Measurements from ENCODE around the gene GRM7. TPM values are rescaled to one million over a fixed set of nuclear protein-coding genes. Genes with fewer than 3 reads are reported as not detected.

Gene GRM7
- total RNA-seq, 2 experiments from 2014 or later = not detected

DNA sequence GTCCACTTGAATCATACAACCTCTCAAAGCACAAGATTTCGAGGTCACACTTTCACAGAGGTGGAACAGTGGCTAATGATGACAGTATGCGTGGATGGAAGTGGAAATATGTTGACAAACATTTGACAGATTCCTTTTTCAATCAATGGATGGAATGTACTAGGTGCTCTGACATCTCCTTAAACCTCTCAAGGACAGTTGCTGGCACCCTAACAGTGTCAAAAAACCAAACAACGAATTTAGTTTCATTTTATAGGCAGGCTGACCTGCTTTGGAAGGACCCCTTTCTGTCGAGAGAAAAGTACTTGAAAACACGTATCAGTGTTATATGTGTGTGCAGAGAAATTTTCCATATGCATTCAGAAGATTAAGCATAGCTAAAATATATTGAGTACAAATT, 861.0 kb downstream of the GRM7 start:
- intact Hi-C loops (cut with micrococcal nuclease) = no loop called here
- Mint-ChIP-seq H3K9me3 (no peaks in the 10 kb centered on the region), H3K27me3 (no peaks in the 10 kb centered on the region), H3K4me1 (ENCODE audit: low read depth) (no peaks in the 10 kb centered on the region), H3K36me3 (ENCODE audit: low read depth) (no peaks in the 10 kb centered on the region), H3K27ac (no peak overlapping the region), H3K4me3 (no peak overlapping the region)
- TF ChIP-seq, protein P1, sequence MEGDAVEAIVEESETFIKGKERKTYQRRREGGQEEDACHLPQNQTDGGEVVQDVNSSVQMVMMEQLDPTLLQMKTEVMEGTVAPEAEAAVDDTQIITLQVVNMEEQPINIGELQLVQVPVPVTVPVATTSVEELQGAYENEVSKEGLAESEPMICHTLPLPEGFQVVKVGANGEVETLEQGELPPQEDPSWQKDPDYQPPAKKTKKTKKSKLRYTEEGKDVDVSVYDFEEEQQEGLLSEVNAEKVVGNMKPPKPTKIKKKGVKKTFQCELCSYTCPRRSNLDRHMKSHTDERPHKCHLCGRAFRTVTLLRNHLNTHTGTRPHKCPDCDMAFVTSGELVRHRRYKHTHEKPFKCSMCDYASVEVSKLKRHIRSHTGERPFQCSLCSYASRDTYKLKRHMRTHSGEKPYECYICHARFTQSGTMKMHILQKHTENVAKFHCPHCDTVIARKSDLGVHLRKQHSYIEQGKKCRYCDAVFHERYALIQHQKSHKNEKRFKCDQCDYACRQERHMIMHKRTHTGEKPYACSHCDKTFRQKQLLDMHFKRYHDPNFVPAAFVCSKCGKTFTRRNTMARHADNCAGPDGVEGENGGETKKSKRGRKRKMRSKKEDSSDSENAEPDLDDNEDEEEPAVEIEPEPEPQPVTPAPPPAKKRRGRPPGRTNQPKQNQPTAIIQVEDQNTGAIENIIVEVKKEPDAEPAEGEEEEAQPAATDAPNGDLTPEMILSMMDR (IDR thresholded peaks at IDR 0.05) = no peak
- DNase-seq = no peak
- POLR2A ChIA-PET = no interaction called here
- no peak for ATAC-seq
- CTCF ChIA-PET = no interaction called here

DNA sequence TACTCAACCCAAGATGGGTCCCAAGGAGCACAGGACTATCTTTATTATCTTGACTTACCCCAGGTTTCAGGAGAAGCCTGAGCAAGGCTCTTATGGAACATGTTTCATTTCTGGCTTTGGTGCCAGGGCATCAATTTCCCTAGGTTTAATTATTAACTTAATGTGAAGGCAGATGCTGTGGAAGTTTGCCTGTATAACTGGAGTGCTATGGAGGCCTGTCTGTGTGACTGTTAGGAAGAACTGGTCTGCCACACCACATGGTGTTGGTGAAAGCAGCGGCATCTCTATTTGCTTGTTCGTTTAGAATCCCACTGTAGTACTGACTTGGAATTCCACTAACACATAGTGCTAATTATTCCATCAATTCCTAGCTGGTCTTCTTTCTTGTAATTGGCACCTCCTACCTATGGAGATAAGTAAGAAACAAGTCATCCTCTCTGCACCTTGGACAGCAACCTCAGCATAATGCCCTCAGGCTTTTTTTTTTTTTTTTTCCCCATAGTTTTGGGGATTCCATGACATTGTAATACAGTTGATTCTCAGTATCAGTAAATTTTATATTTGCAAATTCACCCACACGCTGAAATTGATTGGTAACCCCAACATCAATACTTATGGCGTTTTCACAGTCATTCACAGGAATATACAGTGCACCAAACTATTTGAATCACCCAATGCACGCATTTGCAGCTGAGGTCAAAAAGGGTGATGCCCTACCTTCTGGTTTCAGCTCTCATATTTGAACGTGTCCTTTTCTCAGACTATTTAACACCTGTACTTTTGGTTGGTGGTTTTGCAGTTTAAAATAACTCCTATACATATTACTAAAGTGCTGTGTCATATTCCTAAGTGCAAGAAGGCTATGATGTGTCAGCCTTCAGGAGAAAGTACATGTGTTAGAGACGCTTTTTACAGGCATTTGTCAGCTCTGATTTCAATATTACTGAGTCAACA, 867.9 kb downstream of the GRM7 start:
- Mint-ChIP-seq H3K4me1 (ENCODE audit: low read depth) (no peaks in the 10 kb centered on the region), H3K27ac (no peak overlapping the region), H3K4me3 (no peak overlapping the region), H3K9me3 (no peaks in the 10 kb centered on the region), H3K36me3 (ENCODE audit: low read depth) (no peaks in the 10 kb centered on the region), H3K27me3 (no peaks in the 10 kb centered on the region)
- ChIA-PET POLR2A (no interaction called here), CTCF (no interaction called here)
- intact Hi-C loops (cut with micrococcal nuclease) = no loop called here
- TF ChIP-seq, protein P1 (IDR thresholded peaks at IDR 0.05) = no peak
- DNase-seq (no peak), ATAC-seq (no peak)

DNA sequence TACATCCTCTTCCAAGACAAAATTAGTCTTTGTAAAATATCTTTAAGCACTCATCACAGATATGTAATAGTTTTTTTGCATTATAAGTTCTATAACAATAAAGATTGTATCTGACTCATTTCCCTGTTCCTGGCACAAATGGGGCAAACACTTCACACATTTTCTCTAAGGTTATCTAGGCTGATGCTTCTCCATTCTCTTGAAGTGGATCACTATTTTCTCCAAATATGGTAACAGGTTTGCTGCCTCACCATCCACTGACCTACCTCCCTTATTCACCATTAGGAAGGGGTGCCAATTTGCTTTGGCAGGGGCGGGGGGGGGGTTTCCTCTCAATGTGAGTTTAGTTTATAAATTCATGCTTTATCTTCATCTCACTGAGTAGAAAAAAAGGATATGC, 873.0 kb downstream of the GRM7 start:
- intact Hi-C loops (cut with micrococcal nuclease) = no loop called here
- no peak overlapping the region for H3K27ac Mint-ChIP-seq
- TF ChIP-seq, protein P1 (IDR thresholded peaks at IDR 0.05) = no peak
- no peaks in the 10 kb centered on the region for H3K9me3 Mint-ChIP-seq
- no peak for ATAC-seq
- ChIA-PET POLR2A (no interaction called here), CTCF (no interaction called here)
- H3K27me3 Mint-ChIP-seq = no peaks in the 10 kb centered on the region
- no peaks in the 10 kb centered on the region for H3K4me1 Mint-ChIP-seq (ENCODE audit: low read depth)
- no peak for DNase-seq
- H3K4me3 Mint-ChIP-seq = no peak overlapping the region
- no peaks in the 10 kb centered on the region for H3K36me3 Mint-ChIP-seq (ENCODE audit: low read depth)

DNA sequence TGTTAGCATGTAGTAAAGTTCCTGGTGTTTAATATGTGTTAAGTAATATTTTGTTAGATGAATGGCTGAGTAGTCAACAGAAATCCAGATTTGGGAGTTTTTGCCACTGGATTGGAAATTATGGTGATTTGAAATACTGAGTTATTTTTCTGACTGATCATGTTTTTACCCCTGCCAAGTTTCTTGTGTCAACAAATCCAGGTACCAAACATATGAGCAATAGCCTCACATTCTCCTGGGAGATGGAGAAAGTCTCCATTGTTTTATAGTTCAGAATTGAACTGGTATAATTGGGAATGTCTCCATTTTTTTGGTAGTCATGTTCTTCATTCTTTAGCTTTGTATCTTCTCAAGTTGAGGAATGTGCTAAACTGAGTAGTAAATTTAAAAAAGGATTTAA, 873.5 kb downstream of the GRM7 start:
- CTCF ChIA-PET = no interaction called here
- Mint-ChIP-seq H3K27ac (no peak overlapping the region), H3K36me3 (ENCODE audit: low read depth) (no peaks in the 10 kb centered on the region), H3K9me3 (no peaks in the 10 kb centered on the region), H3K4me3 (no peak overlapping the region), H3K27me3 (peaks cover 1% of the 10 kb centered on the region), H3K4me1 (ENCODE audit: low read depth) (no peaks in the 10 kb centered on the region)
- intact Hi-C loops (cut with micrococcal nuclease) = no loop called here
- TF ChIP-seq, protein P1 (IDR thresholded peaks at IDR 0.05) = no peak
- POLR2A ChIA-PET = no interaction called here
- DNase-seq (no peak), ATAC-seq (no peak)

DNA sequence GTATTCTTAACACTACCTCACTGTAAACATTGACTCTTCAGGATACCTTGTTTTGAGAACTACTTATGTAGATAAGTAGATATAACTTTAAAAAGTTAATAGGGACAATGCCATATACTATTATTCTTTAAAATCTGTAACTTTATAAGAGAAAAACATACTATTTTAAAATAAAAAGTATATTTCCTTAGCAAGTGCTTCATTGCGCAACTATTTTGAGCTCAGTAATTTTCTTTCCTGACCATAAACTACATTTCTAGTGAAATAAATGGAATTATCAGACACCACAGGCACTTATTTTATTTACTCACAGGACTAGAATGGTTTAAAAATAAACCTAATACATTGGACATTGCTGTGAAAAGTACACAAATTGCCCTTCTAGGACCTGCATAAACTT, 876.3 kb downstream of the GRM7 start:
- ATAC-seq (no peak), DNase-seq (no peak)
- no peak overlapping the region for H3K27ac Mint-ChIP-seq
- intact Hi-C loops (cut with micrococcal nuclease) = no loop called here
- no peaks in the 10 kb centered on the region for H3K36me3 Mint-ChIP-seq (ENCODE audit: low read depth)
- peaks cover 1% of the 10 kb centered on the region for H3K27me3 Mint-ChIP-seq
- ChIA-PET POLR2A (no interaction called here), CTCF (no interaction called here)
- no peaks in the 10 kb centered on the region for H3K4me1 Mint-ChIP-seq (ENCODE audit: low read depth)
- H3K9me3 Mint-ChIP-seq = no peaks in the 10 kb centered on the region
- TF ChIP-seq, protein P1 (IDR thresholded peaks at IDR 0.05) = no peak
- H3K4me3 Mint-ChIP-seq = no peak overlapping the region
